A549 (cell line): ENCODE results near the gene CCNG2. TPM values are rescaled to one million over a fixed set of nuclear protein-coding genes. Genes with fewer than 3 reads are reported as not detected.

Experiments used
- ATAC-seq, 2 experiments: fragments of 200-7000 bp in 1 of 2; fragments of >200 bp in 1 of 2; cut with Nextera tagmentation in 1 of 2; cut with Tn5 transposase in 1 of 2; 3 replicates each; pipeline versions ENCODE4 v1.8.0 to v1.9.1; 2018 to 2020; ENCODE audit warnings: mild to moderate bottlenecking in 1 of 2, moderate library complexity in 1 of 2
- CTCF ChIA-PET: fragments of 300-600 bp; sonication (Branson Sonifier 250); formaldehyde crosslinking; extraction: SDS; loops from one replicate; lab custom pipeline; 2021; ENCODE audit warnings: antibody characterized with exemption, inconsistent platforms; lab: Yijun Ruan, JAX
- POLR2A ChIA-PET: fragments of 350-600 bp; formaldehyde crosslinking; extraction: SDS; loops from one replicate; lab custom pipeline; 2021; ENCODE audit warnings: antibody characterized with exemption, inconsistent platforms; lab: Yijun Ruan, JAX
- DNase-seq, 2 experiments: peaks; one replicate each; pipeline versions ENCODE4 v3.0.0 to v3.0.0-alpha.2; 2011 to 2016; ENCODE audit warnings: low read depth in 1 of 2, low spot score in 1 of 2
- FAIRE-seq: peaks from 2 replicates; lab custom pipeline; 2011; peaks lifted over from hg19 to GRCh38; lab: Jason Lieb, UNC
- H3K27ac ChIP-seq, 2 experiments: fragments of >200 bp; sonication (Bioruptor Twin); formaldehyde crosslinking; 3 replicates each; pipeline ENCODE4 v1.5.1; 2016 to 2017
- H3K4me1 ChIP-seq: fragments of >200 bp; sonication (Bioruptor Twin); formaldehyde crosslinking; 3 replicates; pipeline ENCODE4 v1.6.1; 2016
- H3K4me2 ChIP-seq: fragments of >200 bp; sonication (Bioruptor Twin); formaldehyde crosslinking; 3 replicates; pipeline ENCODE4 v1.6.1; 2016
- H3K4me3 ChIP-seq: fragments of >200 bp; sonication (Bioruptor Twin); formaldehyde crosslinking; 3 replicates; pipeline ENCODE4 v1.5.1; 2016
- H3K9me3 ChIP-seq: fragments of >200 bp; sonication (Bioruptor Twin); formaldehyde crosslinking; 3 replicates; pipeline ENCODE4 v1.6.1; 2016
- CBX2 ChIP-seq: fragments of 200-600 bp; sonication (generic); IDR thresholded peaks from 2 replicates; pipeline ENCODE4 v1.6.1; 2016; ENCODE audit warnings: low read depth, mild to moderate bottlenecking, borderline replicate concordance
- CEBPB ChIP-seq, 2 experiments: fragments of >200 bp in 1 of 2; sonication (Bioruptor Twin) in 1 of 2; formaldehyde crosslinking in 1 of 2; IDR thresholded peaks; 2 replicates each; pipeline ENCODE4 v1.6.1; 2012 to 2016
- EHF ChIP-seq: fragments of 250-450 bp; sonication (Bioruptor Pico); IDR thresholded peaks from 2 replicates; pipeline ENCODE4 v1.5.0; 2020; ENCODE audit warnings: mild to moderate bottlenecking
- ESRRA ChIP-seq: fragments of 150-350 bp; IDR thresholded peaks from 2 replicates; pipeline ENCODE4 v1.6.1; 2014; ENCODE audit warnings: mild to moderate bottlenecking, low read length, borderline replicate concordance
- FOSL2 ChIP-seq, 2 experiments: fragments of 450-650 bp in 1 of 2; fragments of >200 bp in 1 of 2; sonication (Bioruptor Twin) in 1 of 2; formaldehyde crosslinking; IDR thresholded peaks; 2 replicates each; pipeline versions ENCODE4 v1.5.0 to v1.6.1; 2016 to 2020; ENCODE audit warnings: mild to moderate bottlenecking in 1 of 2, moderate library complexity in 1 of 2
- FOXS1 ChIP-seq: fragments of 250-450 bp; sonication (Bioruptor Pico); IDR thresholded peaks from 2 replicates; pipeline ENCODE4 v1.5.0; 2020; ENCODE audit warnings: mild to moderate bottlenecking, moderate library complexity
- GATA3 ChIP-seq: IDR thresholded peaks from 2 replicates; pipeline ENCODE4 v1.6.1; 2012; ENCODE audit warnings: borderline replicate concordance
- MAZ ChIP-seq: fragments of 150-350 bp; IDR thresholded peaks from 2 replicates; pipeline ENCODE4 v1.6.1; 2014; ENCODE audit warnings: antibody characterized with exemption, low read depth, low read length, borderline replicate concordance
- MYC ChIP-seq: IDR thresholded peaks from 2 replicates; pipeline ENCODE4 v1.6.1; 2012; ENCODE audit warnings: mild to moderate bottlenecking, inconsistent platforms, low read length, improper control_type of control experiment, borderline replicate concordance
- NPAS2 ChIP-seq: fragments of 250-450 bp; sonication (Bioruptor Pico); IDR thresholded peaks from 2 replicates; pipeline ENCODE4 v1.8.0; 2022; ENCODE audit warnings: mild to moderate bottlenecking, moderate library complexity, borderline replicate concordance
- PHF8 ChIP-seq: fragments of 200-600 bp; sonication (generic); IDR thresholded peaks from 2 replicates; pipeline ENCODE4 v1.6.1; 2016; ENCODE audit warnings: low read depth, mild to moderate bottlenecking, antibody characterized with exemption, moderate library complexity, borderline replicate concordance
- RNF2 ChIP-seq: fragments of 200-600 bp; sonication (generic); IDR thresholded peaks from 2 replicates; pipeline ENCODE4 v1.6.1; 2016; ENCODE audit warnings: low read depth, mild to moderate bottlenecking, antibody characterized with exemption, moderate library complexity, borderline replicate concordance
- SREBF2 ChIP-seq: fragments of 450-650 bp; IDR thresholded peaks from 2 replicates; pipeline ENCODE4 v1.6.1; 2014; ENCODE audit warnings: mild to moderate bottlenecking, moderate library complexity
- ZNF302 ChIP-seq: fragments of 250-450 bp; sonication (Bioruptor Pico); IDR thresholded peaks from 2 replicates; pipeline ENCODE4 v1.9.0; 2021; ENCODE audit warnings: inconsistent platforms, mild to moderate bottlenecking, moderate library complexity
- WGBS: methylation state at CpG from one replicate; pipeline ENCODE4 v1.1.6; 2017; ENCODE audit errors: missing lambda C conversion rate; 5-methylcytosine and 5-hydroxymethylcytosine counted together
- polyA plus RNA-seq, 4 experiments: library from polyadenylated mRNA; depleted of rRNA in 3 of 4; stranded (reverse); fragments of >200 nt; fragmentation: RNase III in 1 of 4; extraction: RNeasy Plus Mini Kit Qiagen cat#74134 plus additional on column Dnase treatment in 1 of 4; gene quantifications; 2 replicates in 3 of 4; 3 replicates in 1 of 4; pipeline ENCODE4 v1.2.3, GENCODE V29; 2011 to 2017
- TF ChIP-seq, protein P1 (sequence below): fragments of 450-650 bp; IDR thresholded peaks from 2 replicates; pipeline ENCODE4 v1.6.1; 2014; ENCODE audit warnings: antibody characterized with exemption
- TF ChIP-seq, protein P2 (sequence below): fragments of 200-600 bp; sonication (generic); IDR thresholded peaks from 2 replicates; pipeline ENCODE4 v1.6.1; 2016; ENCODE audit warnings: antibody characterized with exemption, mild to moderate bottlenecking, moderate library complexity
- TF ChIP-seq, protein P3 (sequence below): IDR thresholded peaks from 2 replicates; pipeline ENCODE4 v1.6.1; 2012

CCNG2 gene
- polyA plus RNA-seq, 2 of the 4 experiments (the other 2 are of a cell fraction) = 3.9 to 9.8 TPM

DNA sequence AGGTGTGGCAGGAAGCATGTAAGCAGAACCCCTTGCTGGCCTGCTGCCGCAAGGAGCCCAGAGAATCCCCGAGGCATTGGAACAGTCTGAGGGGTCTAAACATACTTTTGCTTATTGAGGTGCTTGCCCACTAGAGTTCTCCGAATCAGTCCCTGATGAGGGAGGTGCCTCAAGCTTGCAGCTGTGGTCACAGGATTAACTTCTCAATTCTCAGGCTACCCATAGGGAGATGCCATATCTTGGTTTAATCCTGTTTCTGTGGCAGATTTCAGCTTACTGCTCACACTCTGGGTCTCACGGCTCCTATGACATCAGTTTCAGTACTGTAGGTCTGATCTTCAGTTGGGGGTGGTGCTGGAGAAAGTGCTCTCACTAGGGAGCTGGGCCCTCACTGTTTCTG, 39.9 kb downstream of the CCNG2 start:
- DNase-seq = no peak
- no peak for TF ChIP-seq ZNF302 (CRISPR knock-in tag)
- no peak for TF ChIP-seq MYC
- no peak for TF ChIP-seq CEBPB (IDR thresholded peaks at IDR 0.05)
- TF ChIP-seq MAZ = no peak
- no peak for TF ChIP-seq FOXS1 (CRISPR knock-in tag)
- TF ChIP-seq, protein P1, sequence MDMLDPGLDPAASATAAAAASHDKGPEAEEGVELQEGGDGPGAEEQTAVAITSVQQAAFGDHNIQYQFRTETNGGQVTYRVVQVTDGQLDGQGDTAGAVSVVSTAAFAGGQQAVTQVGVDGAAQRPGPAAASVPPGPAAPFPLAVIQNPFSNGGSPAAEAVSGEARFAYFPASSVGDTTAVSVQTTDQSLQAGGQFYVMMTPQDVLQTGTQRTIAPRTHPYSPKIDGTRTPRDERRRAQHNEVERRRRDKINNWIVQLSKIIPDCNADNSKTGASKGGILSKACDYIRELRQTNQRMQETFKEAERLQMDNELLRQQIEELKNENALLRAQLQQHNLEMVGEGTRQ = no peak
- TF ChIP-seq ESRRA = no peak
- TF ChIP-seq, protein P2, sequence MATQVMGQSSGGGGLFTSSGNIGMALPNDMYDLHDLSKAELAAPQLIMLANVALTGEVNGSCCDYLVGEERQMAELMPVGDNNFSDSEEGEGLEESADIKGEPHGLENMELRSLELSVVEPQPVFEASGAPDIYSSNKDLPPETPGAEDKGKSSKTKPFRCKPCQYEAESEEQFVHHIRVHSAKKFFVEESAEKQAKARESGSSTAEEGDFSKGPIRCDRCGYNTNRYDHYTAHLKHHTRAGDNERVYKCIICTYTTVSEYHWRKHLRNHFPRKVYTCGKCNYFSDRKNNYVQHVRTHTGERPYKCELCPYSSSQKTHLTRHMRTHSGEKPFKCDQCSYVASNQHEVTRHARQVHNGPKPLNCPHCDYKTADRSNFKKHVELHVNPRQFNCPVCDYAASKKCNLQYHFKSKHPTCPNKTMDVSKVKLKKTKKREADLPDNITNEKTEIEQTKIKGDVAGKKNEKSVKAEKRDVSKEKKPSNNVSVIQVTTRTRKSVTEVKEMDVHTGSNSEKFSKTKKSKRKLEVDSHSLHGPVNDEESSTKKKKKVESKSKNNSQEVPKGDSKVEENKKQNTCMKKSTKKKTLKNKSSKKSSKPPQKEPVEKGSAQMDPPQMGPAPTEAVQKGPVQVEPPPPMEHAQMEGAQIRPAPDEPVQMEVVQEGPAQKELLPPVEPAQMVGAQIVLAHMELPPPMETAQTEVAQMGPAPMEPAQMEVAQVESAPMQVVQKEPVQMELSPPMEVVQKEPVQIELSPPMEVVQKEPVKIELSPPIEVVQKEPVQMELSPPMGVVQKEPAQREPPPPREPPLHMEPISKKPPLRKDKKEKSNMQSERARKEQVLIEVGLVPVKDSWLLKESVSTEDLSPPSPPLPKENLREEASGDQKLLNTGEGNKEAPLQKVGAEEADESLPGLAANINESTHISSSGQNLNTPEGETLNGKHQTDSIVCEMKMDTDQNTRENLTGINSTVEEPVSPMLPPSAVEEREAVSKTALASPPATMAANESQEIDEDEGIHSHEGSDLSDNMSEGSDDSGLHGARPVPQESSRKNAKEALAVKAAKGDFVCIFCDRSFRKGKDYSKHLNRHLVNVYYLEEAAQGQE = no peak
- TF ChIP-seq PHF8 = no peak
- TF ChIP-seq, protein P3, sequence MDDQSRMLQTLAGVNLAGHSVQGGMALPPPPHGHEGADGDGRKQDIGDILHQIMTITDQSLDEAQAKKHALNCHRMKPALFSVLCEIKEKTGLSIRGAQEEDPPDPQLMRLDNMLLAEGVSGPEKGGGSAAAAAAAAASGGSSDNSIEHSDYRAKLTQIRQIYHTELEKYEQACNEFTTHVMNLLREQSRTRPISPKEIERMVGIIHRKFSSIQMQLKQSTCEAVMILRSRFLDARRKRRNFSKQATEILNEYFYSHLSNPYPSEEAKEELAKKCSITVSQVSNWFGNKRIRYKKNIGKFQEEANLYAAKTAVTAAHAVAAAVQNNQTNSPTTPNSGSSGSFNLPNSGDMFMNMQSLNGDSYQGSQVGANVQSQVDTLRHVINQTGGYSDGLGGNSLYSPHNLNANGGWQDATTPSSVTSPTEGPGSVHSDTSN = no peak
- TF ChIP-seq RNF2 = no peak
- TF ChIP-seq, all 56 proteins: peak for 0
- ChIA-PET CTCF (no interaction called here), POLR2A (no interaction called here)
- ATAC-seq (no peak), FAIRE-seq (no peak)
- WGBS = 42% methylated on average over 4 of the region's 4 CpGs
- Histone ChIP-seq H3K4me3 (no peak overlapping the region), H3K27ac (no peak overlapping the region), H3K9me3 (no peaks in the 10 kb centered on the region), H3K4me2 (no peak overlapping the region), H3K4me1 (no peaks in the 10 kb centered on the region)

DNA sequence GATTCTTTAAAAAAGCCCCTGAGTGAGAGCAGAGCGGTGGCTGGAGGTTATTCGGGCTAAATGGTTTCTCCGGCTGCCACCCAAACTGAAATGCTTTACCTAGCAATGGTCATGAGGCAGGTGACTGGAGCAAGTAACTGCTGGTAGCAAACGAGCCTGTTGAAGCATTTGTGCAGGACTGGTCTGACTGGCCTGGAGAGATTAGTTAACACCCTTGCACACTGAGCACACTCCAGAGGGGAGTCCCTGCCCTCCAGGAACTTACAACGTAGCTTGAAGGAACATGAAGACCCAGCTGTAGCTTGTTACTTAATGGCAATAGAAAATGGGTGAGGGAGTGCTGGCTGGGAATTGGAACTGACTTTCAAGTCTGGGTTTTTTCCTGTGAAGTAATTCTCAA, 40.4 kb downstream of the CCNG2 start:
- Histone ChIP-seq H3K4me3 (no peak overlapping the region), H3K4me1 (no peaks in the 10 kb centered on the region), H3K4me2 (no peak overlapping the region), H3K9me3 (no peaks in the 10 kb centered on the region), H3K27ac (no peak overlapping the region)
- TF ChIP-seq MAZ = no peak
- no peak for TF ChIP-seq CBX2
- no peak for TF ChIP-seq EHF (CRISPR knock-in tag)
- no peak for TF ChIP-seq NPAS2 (CRISPR knock-in tag)
- no peak for TF ChIP-seq SREBF2
- no peak for TF ChIP-seq FOSL2 (IDR thresholded peaks at IDR 0.05)
- TF ChIP-seq FOSL2 (CRISPR knock-in tag; IDR thresholded peaks at IDR 0.05) = no peak
- no peak for TF ChIP-seq GATA3
- TF ChIP-seq, protein P2 = no peak
- ChIA-PET CTCF (no interaction called here), POLR2A (no interaction called here)
- WGBS = 60% methylated on average over 4 of the region's 5 CpGs
- ATAC-seq (no peak), FAIRE-seq (no peak), DNase-seq (no peak)
